ENCODE measurements around the gene NHLH1.
"Not testable (repeated sequence)": the region's sequence is repeated elsewhere in the genome, so short reads cannot be mapped to it uniquely, and the experiment has no call there.

Gene NHLH1

DNA sequence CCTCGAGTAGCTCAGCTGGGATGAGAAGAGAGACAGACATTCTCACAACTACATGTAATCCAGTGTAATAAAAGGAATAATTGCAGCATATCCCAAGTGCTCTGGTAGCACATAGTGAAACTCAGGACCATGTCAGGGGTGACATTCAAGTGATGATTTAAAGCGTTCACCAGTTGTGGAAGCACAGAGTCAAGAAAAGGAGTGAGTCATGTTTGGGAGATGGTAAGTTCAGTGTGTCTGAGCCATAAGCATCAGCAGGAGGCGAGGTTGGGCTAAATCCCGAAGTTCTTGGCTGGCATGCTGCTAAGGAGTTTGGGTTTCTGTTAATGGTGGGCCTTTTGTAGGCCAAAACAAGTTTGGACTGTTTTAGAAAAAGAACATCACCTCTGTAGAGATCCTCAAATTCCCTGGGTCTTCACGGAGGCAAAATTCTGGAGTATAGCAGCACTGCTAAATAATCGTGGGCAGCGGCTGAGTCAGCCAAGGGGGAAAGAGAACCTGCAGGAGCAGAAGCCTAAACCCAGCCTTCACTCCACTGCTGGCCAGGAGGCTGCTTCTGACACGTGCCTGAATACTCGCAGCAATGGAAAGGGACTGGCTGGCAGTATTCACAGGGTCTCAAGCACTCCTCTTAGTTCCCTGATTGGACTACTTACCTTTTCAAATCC lies 7.2 kb upstream of the NHLH1 start:
- DNase-seq = no peak

DNA sequence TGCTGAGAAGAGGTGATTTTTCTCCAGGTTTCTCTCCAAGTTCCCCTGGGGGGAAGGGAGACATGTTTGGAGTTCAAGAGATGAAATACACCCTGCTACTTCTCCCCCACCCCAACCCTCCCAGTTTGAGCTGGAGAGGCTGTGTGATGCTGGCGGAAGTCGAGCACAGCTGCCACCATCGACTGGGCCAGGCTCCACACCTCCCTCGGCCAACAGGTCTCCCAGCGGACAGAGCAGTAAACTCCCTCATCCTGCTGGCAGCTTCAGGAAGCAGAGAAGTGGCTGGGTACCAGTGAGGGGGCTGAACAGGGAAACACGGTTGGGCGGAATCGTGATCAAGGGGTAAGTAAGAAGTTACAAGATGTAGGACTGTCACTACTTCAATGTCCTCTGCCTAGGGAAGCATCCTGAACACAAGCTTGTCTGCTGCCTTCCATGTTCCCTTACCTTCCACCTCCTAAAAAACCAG lies 6.6 kb upstream of the NHLH1 start:
- DNase-seq = no peak

DNA sequence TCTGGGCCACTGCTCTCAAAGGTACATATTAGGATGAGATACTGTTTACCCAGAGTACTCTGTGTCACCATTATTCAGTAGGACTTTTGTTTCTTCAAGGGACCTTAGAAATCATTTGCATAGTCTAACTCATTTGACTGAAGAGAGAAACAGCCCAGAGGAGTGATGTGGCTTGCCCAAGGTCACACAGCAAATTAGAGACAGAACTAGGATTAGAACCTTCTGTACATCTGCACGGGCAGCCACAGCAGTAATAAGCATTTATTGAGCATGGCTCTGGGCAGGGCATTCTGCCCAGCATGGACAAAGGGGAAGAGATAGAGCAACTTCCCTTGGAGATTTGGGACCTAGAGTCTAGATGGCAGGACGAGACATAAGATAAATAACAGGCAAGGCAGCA lies 5.7 kb upstream of the NHLH1 start:
- DNase-seq = no peak

DNA sequence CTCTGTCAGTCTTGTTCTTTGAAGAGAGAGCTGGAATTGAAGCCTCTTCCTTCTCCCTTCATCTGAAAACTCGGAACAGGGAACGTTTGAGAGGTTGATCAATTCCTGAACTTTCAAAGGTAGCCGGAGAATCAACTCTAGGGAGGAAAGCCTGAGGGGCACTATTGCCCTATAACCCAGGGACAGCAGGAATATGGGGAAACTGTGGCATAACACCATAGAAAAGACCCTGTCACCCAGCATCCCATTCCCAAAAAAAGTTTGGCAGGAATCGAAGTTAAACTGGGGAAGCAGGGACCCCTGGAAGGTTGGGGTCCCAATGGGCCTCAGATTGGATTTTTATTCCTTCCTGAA lies 5.1 kb upstream of the NHLH1 start:
- DNase-seq = no peak

DNA sequence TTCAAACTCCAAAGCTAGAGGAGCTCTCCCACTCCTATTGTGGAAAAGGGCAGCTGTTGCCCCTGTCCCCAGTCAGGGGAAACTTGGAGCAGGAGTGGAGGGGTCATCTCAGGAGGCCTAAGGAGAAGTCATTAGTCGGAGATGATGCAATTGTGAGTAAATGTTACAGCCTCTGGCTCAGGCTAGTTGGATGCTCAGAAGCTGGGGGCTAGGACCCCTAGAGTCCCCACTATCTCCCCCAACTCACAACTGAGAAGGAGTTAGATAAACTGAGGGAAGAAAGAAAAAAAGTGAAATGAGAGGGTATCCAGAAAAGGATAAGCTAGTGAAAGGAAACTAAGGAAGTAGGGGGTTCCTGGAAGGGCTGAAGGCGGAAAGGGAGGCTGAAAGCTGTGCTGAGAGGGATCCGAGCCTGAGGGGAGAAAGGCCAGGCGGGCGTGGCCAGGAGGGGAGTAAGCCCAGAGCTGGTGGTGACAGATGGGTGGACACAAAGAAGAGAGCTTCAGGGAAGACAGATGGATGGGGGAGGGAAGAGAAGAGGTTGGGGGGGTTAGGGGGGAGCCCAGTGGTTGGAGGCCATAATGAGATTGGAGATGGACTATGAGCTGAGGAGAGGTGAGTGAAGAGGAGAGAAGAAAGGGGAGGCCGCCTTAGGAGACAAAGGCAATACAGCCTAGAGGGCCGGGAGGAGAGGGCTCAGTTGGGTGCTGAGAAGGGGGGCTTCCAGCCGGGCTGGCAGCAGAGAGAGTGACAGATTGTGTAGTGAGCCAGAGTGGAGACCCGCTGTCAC lies 4.5 kb upstream of the NHLH1 start:
- no peak for DNase-seq

DNA sequence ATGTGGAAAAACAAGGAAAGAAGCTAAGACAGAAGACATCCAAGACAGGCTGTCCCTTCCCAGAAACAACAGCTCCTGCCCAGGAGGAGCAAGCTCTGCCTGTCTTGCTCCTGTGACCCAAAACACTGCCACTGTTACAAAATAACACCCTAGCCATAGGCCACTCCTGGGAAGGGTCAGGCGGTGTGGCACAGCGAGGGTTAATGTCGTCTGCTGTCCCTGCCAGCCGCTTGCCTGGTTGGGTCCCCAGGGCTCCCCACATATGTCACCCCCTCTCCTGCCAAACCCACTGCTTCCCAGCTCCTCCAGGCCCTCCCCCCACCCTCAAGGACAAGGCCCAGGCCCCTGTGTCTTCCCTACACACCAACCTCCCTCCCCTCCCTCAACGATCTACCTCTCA lies 3.9 kb upstream of the NHLH1 start:
- no peak for DNase-seq

DNA sequence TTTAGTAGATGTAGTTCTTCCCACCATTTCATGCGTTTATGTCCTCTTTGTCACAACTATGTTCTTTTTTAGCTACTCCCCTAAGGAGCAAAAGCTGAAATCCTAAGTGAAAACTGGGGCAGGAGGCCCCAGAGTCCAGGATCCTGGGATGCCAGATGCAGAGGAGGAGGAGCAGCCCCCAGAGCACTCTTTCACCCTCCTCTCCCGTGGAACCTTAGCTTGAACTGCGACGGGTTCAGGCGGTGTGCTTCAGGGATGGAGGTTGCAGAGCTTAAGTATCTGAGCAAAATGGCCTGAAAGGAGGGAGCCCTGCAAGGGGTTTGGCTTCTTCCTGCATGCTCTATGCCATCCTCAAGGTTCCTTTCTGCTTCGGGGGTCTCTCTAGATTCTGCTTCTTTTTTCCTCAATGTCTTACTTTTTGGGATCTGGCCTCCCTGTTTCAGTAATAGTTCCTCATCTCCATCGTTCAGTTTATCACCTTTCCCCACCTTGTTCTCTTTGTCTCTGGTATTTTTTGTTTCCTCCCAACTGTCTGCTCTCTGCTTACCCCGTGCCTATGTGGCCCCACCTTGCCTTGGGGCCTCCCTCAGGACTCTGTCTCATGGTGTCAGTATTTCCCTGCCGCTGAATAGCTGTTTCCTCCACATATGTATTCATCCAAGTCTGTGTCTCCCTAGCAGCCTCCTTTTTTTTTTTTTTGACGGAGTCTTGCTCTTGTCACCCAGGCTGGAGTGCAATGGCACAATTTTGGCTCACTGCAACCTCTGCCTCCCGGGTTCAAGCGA lies 2.7 kb upstream of the NHLH1 start:
- no peak for DNase-seq

DNA sequence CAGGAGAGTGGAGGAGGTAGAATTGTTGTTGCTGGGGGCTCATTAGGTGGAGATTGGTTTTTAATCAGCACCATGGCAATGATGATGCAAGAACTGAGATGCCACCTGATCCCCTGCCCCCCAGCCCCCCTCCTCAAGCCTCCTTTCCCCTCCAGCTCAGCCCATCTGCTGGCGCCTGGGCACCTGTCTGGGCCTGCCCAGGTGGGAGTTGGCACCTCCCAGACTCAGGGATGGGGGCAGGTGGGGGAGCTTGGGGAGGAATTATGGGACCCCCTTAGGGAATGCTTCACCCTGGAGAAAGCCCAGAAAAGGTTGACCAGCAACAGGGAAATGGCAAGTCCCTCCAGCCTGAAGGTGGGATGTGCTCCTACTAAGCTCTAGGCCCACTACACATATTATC lies 1.5 kb upstream of the NHLH1 start:
- no peak for DNase-seq

DNA sequence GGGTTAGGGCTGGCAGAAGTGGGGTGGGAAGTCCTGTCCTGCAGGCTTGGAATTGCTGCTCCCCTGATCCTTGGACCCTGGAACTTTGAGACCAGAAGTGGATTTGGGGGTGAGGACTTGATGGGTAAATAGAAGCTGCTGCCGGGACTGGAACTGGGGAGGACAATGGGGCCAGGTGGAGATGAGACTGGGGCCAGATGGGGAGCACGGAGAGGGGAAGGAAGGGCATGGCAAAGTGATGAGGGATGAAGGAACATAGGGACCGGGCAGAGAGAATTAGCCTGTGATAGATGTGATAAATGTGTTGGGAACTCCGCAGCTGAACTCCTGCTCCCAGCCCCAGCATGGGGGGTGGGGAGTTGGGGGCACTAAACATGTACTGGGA lies 637 bp downstream of the NHLH1 start:
- no peak for DNase-seq

DNA sequence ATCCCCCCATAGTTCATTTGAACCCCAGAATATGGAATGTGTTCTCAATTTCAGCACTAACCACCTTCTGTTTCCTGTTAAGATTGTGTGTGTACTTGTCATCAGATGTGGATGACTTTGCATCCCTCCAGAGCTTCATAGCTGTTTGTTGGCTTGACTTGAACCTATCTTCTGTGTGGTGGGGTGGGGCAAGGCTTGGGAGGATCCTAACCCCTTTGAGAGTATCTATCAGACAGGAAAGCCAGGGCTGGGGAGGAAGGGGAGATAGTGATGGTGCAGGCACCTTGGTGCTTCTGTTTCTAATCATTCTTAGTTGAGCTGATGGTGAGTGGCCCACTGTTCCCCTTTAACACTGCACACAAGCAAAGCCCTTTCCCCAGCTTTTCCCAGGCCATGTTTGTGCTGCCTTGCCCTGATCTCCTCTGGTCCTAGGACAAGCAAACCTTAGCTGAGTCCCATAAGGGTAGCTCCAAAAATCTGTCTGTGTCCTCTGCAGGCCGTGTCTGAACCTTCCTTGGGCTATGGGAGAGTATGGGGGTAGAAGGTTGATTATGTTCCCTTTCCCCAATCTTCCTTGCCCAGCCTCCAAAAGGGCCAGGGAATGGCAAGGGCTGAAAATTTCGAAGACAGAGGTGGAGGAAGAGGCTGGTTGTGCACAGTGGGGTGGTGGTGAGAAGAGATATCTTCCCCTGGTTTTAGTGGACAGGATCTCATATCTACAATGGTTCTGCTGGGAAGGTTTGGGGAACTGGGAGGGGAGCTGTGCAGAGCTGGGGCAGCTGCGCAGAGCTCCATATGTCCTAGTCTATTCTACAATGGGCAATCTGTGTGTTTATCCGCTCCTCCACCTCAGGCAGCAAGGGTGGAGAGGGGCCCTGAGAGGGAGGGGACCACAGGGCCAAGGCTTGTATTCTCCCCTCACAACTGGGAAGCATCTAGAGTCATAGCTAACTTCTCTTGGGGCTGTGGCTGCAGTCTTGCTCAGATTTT lies 1.4 kb downstream of the NHLH1 start:
- no peak for DNase-seq

DNA sequence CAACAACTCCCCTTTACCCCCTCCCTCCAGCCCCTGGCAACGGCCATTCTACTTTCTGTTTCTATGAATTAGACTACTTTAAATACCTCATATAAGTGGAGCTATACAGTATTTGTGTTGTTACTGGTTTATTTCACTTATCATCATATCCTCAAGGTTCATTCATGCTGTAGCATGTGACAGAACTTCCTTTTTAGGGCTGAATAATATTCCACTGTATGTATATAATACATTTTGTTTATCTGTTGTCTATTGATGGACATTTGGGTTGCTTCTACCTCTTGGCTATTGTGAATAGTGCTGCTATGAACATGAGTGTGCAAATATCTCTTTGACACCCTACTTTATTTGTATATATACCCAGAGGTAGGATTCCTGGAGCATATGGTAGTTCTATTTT lies 2.2 kb downstream of the NHLH1 start:
- DNase-seq = no peak

DNA sequence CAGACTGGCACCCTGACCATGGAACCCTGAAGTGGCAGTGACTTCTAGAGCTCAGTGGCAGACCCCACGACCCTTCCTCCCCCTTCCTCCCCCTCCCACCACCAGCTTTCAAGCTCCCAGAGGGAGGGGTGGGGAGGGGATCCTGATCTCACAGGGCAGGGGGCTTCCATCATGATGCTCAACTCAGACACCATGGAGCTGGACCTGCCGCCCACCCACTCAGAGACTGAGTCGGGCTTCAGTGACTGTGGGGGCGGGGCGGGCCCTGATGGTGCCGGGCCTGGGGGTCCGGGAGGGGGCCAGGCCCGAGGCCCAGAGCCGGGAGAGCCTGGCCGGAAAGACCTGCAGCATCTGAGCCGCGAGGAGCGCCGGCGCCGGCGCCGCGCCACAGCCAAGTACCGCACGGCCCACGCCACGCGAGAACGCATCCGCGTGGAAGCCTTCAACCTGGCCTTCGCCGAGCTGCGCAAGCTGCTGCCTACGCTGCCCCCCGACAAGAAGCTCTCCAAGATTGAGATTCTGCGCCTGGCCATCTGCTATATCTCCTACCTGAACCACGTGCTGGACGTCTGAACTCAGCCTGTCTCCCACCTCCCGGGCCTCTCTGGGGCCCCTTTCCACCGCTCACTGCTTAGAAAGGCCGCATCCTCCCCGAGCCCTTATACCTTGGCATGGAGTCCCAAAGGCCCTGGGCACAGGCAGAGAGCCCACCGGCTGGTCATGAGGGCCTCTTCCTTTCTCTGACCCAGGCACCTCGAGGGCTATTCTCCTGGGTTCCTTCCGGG lies 3.9 kb downstream of the NHLH1 start:
- DNase-seq = no peak

DNA sequence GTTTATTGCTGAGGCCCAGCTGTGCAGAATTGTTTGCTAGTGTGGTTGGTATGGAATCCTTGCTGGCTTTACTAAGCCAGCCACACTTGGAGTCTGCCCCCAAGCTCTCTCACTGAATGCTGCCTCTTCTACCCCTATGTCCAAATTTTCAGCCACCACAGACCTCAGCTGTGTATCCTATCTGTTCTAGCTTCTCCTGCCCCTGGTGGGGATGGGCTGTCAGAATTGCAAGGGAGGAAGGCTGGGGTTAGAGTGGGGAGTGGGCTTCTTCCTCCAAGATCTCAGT lies 4.4 kb downstream of the NHLH1 start:
- no peak for DNase-seq

DNA sequence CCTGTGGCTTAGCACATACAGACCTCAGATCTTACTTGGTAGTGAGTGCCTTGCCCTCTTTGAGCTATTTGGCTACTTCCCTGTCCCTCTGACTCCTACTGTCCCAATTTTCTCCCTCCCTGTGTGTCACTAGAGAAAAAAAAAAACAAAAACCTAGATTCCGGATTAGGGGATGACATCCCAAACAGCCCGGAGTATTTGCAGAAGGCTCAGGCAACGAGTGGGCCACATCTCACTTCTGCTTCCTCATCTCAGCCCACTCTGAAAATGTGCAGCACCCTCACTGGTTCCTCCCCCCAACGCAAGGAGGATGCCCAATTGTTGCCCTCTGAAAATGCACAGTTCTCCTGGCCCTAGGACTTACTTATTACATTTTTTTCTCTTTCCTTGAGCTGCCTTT lies 4.9 kb downstream of the NHLH1 start:
- DNase-seq = no peak

DNA sequence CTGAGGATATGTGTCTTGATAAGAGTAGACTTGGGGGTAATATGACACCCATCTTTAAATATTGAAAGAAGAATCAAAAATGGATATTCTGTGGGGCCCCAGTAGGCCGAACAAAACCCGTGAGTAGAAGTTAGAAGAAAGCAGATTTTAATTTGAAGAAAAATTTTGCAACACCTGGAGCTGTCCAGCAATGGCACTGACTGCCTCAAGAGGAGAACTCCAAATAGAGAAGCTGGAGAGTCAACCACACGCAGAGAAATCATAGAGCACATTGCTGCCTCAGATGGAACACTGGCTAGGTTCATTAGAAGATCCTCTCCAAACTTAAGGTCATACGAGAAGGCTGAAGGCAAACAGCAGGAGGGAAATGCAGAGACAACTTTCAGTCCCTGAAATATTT lies 6.8 kb downstream of the NHLH1 start:
- DNase-seq = no peak

DNA sequence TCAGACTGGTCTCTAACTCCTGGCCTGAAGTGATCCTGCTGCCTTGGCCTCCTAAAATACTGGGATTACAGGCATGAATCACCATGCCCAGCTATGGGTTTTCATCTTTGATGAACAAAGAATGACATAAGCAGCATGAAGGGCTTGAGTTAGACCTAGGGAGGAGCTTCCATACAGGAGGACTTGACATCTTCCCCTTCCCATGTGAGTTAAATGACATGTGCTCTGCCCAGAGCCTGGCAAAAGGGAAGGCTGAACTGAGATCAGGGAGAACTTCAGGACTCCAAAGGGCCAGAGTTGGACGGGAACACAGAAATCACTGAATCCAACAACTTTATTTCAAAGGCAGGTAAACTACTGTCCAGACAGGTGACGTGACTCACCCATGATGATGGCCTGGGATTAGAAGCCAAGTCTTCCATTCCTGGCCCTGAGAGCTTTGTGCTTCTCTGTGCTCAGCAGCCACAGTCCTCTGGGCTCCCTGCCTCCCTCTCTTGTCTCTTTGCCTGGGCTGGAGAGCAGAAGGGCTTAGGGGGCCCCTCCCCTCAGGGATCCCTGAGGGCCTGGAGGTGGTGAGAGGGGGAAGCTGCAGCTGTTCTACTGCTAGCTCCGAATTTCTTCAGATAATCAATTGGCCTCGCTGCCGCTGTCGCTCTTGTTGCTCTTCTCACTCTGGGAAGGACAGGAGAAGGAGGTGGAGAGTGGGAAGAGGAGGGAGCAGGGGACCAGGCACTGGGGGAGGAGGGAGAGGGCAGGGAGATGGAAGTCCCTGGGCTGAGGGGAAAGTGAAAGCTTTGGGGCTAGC lies 7.6 kb downstream of the NHLH1 start:
- no peak for DNase-seq

DNA sequence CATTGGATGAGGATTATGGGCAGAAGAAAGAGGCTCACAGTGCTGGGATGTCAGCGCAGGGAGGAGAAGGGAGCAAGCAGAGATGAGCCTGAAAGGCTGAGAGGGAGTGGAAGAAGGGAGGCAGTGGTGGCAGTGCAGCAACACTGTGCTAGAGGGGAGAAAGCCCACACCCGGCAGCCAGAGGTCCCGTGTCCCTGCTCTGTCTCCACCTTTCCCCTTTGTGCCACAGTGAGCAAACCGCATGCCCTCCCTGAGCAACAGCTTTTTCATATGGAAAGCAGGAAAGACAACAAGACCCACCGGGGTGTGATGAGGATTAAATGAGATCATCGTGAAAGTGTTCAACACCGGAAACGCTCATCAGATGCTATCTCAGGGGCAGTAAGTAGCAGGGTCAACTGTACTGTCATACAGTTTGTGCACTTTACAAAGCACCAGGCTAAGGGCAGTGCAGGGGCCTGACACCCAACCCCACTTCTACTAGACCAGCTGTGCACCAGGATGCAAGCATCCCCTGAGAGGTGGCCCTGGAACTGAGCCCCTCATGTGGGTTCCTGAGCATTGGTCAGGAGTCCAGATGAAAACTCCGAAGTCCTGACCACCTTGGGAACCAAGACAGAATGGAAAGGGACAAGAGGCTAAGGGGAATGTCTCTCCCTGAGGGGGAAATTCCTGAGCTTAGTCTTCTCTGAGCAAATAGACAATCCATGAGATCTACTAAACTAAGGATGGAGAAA lies 9.1 kb downstream of the NHLH1 start:
- DNase-seq = no peak

DNA sequence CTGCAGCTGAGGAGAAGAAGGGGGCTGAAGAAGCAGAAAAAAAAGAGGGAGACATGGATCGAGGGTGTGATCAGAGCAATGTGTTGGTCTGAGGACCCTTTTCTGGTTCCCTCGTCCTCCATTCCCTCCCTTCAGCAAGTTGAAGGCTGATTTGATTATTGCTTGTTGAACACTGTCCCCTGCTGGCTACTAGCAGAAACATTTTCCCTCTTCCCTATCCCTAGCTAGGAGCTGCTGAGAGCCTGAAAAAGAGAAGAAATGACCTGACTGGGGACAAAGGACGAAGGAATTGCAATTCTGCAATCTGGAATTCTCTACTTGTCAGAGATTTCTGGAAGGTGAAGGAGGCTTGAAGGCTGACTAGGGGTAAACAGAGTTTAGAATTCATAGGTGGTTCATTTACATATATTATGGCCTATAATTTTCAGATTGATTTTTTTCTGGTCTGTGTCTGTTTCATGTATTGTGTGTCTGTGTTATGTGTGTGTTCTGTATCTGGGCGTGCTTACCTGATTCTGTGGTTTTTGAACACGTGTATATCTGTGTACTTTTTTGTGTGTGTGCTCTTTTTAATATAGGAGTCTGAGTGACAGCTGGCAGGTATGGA lies 9.8 kb downstream of the NHLH1 start:
- peak; percentile 48 for DNase-seq

DNA sequence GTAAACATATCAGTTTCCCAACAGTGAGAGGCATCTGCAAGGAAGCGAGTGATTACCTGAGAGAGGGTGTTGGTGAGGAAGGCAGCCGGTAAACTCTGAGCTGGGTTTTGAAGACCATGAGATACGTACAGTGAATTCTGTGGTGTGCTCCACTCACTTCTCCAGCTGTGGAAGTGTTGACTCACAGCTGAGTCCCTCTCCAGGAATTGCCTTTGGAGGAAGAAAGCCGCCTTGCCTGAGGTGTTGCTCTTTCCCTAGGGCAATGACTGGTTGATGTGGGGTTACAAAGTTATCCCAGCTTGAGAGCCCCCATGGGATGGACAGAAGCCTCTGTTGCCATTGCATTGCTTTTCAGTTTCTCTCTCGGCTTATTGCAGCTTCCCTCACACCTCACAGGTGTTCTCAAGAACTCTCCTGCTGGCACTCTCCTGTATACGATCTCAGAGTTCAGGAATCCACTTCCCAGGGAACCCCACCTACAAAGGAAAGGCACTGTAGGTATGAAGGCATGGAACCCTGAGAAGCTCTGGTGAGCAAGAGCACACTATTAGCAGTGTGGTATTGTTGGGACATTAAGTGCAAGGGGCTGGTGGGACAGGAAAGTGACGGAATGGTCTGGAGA lies 10.8 kb downstream of the NHLH1 start:
- DNase-seq = no peak

DNA sequence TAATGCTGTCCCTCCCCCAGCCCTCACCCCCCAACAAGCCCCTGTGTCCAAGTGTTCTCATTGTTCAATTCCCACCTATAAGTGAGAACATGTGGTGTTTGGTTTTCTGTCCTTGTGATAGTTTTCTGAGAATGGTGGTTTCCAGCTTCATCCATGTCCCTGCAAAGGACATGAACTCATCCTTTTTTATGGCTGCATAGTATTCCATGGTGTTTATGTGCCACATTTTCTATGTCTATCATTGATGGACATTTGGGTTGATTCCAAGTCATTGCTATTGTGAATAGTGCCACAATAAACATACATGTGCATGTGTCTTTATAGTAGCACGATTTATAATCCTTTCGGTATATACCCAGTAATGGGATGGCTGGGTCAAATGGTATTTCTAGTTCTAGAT lies 17.9 kb downstream of the NHLH1 start:
- DNase-seq = not testable (repeated sequence)
